Measurements from ENCODE around the gene DSCAML1. TPM values are rescaled to one million over a fixed set of nuclear protein-coding genes. Genes with fewer than 3 reads are reported as not detected.

DSCAML1 gene
- total RNA-seq, 4 donors from 2014 or later, result 2.9 to 5.8 (median 3.3) TPM

- DNase-seq, result no peak
- H3K27me3 ChIP-seq, result peaks cover 13% of the 10 kb centered on the region
- intact Hi-C loops (cut with DNase I; ENCODE audit: low total_unique reads), result no loop called here
Observed at GRCh38 chr11:117423046-117423575, 373.9 kb downstream of the DSCAML1 start.

DNA sequence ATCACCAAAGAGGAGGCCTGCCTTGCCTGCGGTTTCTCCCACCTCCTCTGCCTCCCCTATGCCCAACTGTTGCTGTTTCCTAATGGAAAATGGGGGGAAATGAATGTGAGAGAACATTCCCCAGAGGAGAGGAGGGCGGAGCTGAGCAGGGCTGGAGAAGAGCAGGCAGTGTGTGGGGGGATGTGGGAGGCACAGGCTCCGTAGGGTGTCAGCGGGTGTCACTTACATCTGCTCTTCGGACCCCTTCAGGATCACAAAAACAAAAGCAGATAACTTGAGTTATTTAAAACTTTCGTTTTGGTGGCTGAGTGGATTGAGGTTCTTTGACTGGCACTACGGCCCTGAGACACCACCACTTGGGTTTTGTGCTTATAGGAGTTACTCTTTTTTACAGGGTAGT is 375.5 kb downstream of the DSCAML1 start:
- Histone ChIP-seq H3K36me3 (no peaks in the 10 kb centered on the region), H3K27ac (no peak overlapping the region), H3K9me3 (no peaks in the 10 kb centered on the region), H3K4me1 (peaks cover 0 to 2% (median 0%) of the 10 kb centered on the region in 4 donors), H3K4me3 (no peak overlapping the region), H3K27me3 (peaks cover 2% of the 10 kb centered on the region)
- in situ Hi-C loops (cut with MboI; ENCODE audit: low pct_ligation_motif_present in 1 of 4, low pct_unique_long_range_greater_than_20kb in 1 of 4, low sequenced_read_pairs in 3 of 4) (no loop called here), intact Hi-C loops (cut with DNase I; ENCODE audit: low total_unique reads) (no loop called here)
- no peak for DNase-seq
- TF ChIP-seq, protein P1, sequence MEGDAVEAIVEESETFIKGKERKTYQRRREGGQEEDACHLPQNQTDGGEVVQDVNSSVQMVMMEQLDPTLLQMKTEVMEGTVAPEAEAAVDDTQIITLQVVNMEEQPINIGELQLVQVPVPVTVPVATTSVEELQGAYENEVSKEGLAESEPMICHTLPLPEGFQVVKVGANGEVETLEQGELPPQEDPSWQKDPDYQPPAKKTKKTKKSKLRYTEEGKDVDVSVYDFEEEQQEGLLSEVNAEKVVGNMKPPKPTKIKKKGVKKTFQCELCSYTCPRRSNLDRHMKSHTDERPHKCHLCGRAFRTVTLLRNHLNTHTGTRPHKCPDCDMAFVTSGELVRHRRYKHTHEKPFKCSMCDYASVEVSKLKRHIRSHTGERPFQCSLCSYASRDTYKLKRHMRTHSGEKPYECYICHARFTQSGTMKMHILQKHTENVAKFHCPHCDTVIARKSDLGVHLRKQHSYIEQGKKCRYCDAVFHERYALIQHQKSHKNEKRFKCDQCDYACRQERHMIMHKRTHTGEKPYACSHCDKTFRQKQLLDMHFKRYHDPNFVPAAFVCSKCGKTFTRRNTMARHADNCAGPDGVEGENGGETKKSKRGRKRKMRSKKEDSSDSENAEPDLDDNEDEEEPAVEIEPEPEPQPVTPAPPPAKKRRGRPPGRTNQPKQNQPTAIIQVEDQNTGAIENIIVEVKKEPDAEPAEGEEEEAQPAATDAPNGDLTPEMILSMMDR (IDR thresholded peaks at IDR 0.05), result no peak
- TF ChIP-seq POLR2AphosphoS5 (IDR thresholded peaks at IDR 0.05), result no peak
- no peak for TF ChIP-seq POLR2A (IDR thresholded peaks at IDR 0.05)
- WGBS, 2 donors (ENCODE audit: low coverage in 1 of 2), result 80% methylated on average over 7 of the region's 7 CpGs; no CpG with 5 or more reads in 1 of the 2 donors

More at GRCh38 chr11:117423046-117423575, 373.9 kb downstream of the DSCAML1 start:
- TF ChIP-seq EP300 (IDR thresholded peaks at IDR 0.05; ENCODE audit: low read depth) (no peak), POLR2AphosphoS5 (IDR thresholded peaks at IDR 0.05) (no peak), POLR2A (IDR thresholded peaks at IDR 0.05) (no peak)
- TF ChIP-seq, protein P1 (IDR thresholded peaks at IDR 0.05), result no peak
- no peaks in the 10 kb centered on the region for H3K9me3 ChIP-seq
- H3K36me3 ChIP-seq, result no peaks in the 10 kb centered on the region
- H3K4me1 ChIP-seq, result peaks cover 0 to 4% (median 0%) of the 10 kb centered on the region in 4 donors
- no peak overlapping the region for H3K4me3 ChIP-seq
- 78 to 83% methylated on average over 8 to 13 of the region's 14 CpGs for WGBS, 2 donors (ENCODE audit: low coverage in 1 of 2)
- no peak overlapping the region for H3K27ac ChIP-seq
- in situ Hi-C loops (cut with MboI; ENCODE audit: low pct_ligation_motif_present in 1 of 4, low pct_unique_long_range_greater_than_20kb in 1 of 4, low sequenced_read_pairs in 3 of 4), result no loop called here

DNA sequence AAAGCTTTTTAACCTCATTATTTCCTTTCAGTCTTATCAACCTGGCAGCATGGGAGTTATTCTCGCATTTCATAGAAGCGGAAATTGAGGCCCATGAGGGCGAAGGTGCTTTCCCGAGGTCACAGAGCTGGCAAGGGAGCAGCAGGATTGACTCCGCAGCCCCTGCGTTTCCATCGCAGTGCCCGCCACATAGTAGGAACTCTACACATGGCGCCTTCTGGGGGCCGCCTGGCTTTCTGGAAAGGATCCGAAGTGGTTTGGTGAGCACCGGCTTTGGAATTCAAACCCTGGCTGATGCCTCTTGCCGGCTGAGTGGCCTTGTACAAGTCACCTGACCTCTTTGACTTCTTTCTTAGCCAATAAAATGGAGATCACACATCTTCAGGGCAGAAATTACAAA is 376.0 kb downstream of the DSCAML1 start:
- Histone ChIP-seq H3K4me3 (no peak overlapping the region), H3K27ac (no peak overlapping the region), H3K4me1 (no peaks in the 10 kb centered on the region), H3K36me3 (no peaks in the 10 kb centered on the region), H3K9me3 (no peaks in the 10 kb centered on the region), H3K27me3 (no peaks in the 10 kb centered on the region)
- in situ Hi-C loops (cut with MboI; ENCODE audit: low pct_ligation_motif_present in 1 of 4, low pct_unique_long_range_greater_than_20kb in 1 of 4, low sequenced_read_pairs in 3 of 4), result no loop called here
- intact Hi-C loops (cut with DNase I; ENCODE audit: low total_unique reads), result no loop called here
- WGBS, 2 donors (ENCODE audit: low coverage in 1 of 2), result 83 to 87% methylated on average over 4 to 13 of the region's 13 CpGs
- DNase-seq, result no peak
- TF ChIP-seq, protein P1 (IDR thresholded peaks at IDR 0.05), result no peak
- TF ChIP-seq EP300 (IDR thresholded peaks at IDR 0.05; ENCODE audit: low read depth) (no peak), POLR2A (IDR thresholded peaks at IDR 0.05) (no peak), POLR2AphosphoS5 (IDR thresholded peaks at IDR 0.05) (no peak)

DNA sequence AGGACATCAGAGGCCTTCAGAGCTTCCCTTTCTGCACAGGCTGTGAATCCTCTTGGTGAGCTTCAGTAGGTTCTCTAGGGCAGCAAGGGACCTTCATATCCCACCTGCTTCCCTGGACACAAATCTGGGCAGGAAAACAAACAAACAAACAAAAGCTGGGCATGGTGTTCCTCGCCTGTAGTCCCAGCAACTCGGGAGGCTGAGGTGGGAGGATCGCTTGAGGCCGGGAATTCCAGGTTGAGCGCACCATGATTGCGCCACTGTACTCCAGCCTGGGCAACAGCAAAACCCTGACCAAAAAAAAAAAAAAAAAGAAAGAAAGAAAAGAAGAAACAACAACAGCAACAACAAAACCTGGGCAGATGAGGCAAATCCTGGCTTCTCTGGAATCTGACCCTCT is 376.4 kb downstream of the DSCAML1 start:
- in situ Hi-C loops (cut with MboI; ENCODE audit: low pct_ligation_motif_present in 1 of 4, low pct_unique_long_range_greater_than_20kb in 1 of 4, low sequenced_read_pairs in 3 of 4), result no loop called here
- no peaks in the 10 kb centered on the region for H3K36me3 ChIP-seq
- H3K27me3 ChIP-seq, result no peaks in the 10 kb centered on the region
- H3K27ac ChIP-seq, result no peak overlapping the region
- no peaks in the 10 kb centered on the region for H3K9me3 ChIP-seq
- no peak overlapping the region for H3K4me3 ChIP-seq
- DNase-seq, result no peak
- 93 to 94% methylated on average over 5 to 6 of the region's 6 CpGs for WGBS, 2 donors (ENCODE audit: low coverage in 1 of 2)
- TF ChIP-seq EP300 (IDR thresholded peaks at IDR 0.05; ENCODE audit: low read depth), result no peak
- no peak for TF ChIP-seq POLR2AphosphoS5 (IDR thresholded peaks at IDR 0.05)
- TF ChIP-seq, protein P1 (IDR thresholded peaks at IDR 0.05), result no peak
- no peak for TF ChIP-seq POLR2A (IDR thresholded peaks at IDR 0.05)
- no peaks in the 10 kb centered on the region for H3K4me1 ChIP-seq
- intact Hi-C loops (cut with DNase I; ENCODE audit: low total_unique reads), result no loop called here
